ENCODE data around the gene LRFN2. TPM values are rescaled to one million over a fixed set of nuclear protein-coding genes. Genes with fewer than 3 reads are reported as not detected.

LRFN2 gene
- total RNA-seq, 2 experiments from 2014 or later = not detected

GRCh38 chr6:40550202-40551101 lies 36.7 kb downstream of the LRFN2 start:
- Mint-ChIP-seq H3K27me3 (no peaks in the 10 kb centered on the region), H3K4me1 (ENCODE audit: low read depth) (no peaks in the 10 kb centered on the region), H3K9me3 (no peaks in the 10 kb centered on the region), H3K4me3 (no peak overlapping the region), H3K36me3 (ENCODE audit: low read depth) (no peaks in the 10 kb centered on the region), H3K27ac (no peak overlapping the region)
- H3K27me3 ChIP-seq (ENCODE audit: control insufficient read depth in 1 of 2, insufficient read depth in 2 of 2, low read length in 2 of 2) = no peaks in the 10 kb centered on the region
- no peaks in the 10 kb centered on the region for H3K36me3 ChIP-seq (ENCODE audit: insufficient read depth, low read length)
- ChIA-PET POLR2A (no interaction called here), CTCF (no interaction called here)
- H3K4me3 ChIP-seq (ENCODE audit: low read length) = no peak overlapping the region
- ATAC-seq (ENCODE audit: poor library complexity) (no peak), DNase-seq (peak in 4 of 14 experiments; percentile 14 to 38 (median 34))
- no peaks in the 10 kb centered on the region for H3K4me1 ChIP-seq (ENCODE audit: insufficient read depth, low read length)
- intact Hi-C loops (cut with DNase I, micrococcal nuclease) = no loop called here
- H3K27ac ChIP-seq (ENCODE audit: low read depth in 1 of 2, low read length in 2 of 2) = no peak overlapping the region
- TF ChIP-seq CTCF (IDR thresholded peaks at IDR 0.05) = peak; percentile 45
- no peaks in the 10 kb centered on the region for H3K9me3 ChIP-seq (ENCODE audit: control insufficient read depth in 1 of 2, insufficient read depth in 1 of 2, low read length in 2 of 2)

GRCh38 chr6:40545954-40546353 lies 41.2 kb downstream of the LRFN2 start:
- Histone ChIP-seq H3K4me1 (ENCODE audit: insufficient read depth, low read length) (no peaks in the 10 kb centered on the region), H3K27ac (ENCODE audit: low read depth in 1 of 2, low read length in 2 of 2) (no peak overlapping the region), H3K36me3 (ENCODE audit: insufficient read depth, low read length) (no peaks in the 10 kb centered on the region), H3K27me3 (ENCODE audit: control insufficient read depth in 1 of 2, insufficient read depth in 2 of 2, low read length in 2 of 2) (no peaks in the 10 kb centered on the region), H3K4me3 (ENCODE audit: low read length) (no peak overlapping the region), H3K9me3 (ENCODE audit: control insufficient read depth in 1 of 2, insufficient read depth in 1 of 2, low read length in 2 of 2) (no peaks in the 10 kb centered on the region)
- H3K4me3 Mint-ChIP-seq = no peak overlapping the region
- H3K27ac Mint-ChIP-seq = no peak overlapping the region
- no peaks in the 10 kb centered on the region for H3K4me1 Mint-ChIP-seq (ENCODE audit: low read depth)
- POLR2A ChIA-PET = no interaction called here
- CTCF ChIA-PET = no interaction called here
- no peak for DNase-seq
- H3K36me3 Mint-ChIP-seq (ENCODE audit: low read depth) = no peaks in the 10 kb centered on the region
- H3K9me3 Mint-ChIP-seq = no peaks in the 10 kb centered on the region
- TF ChIP-seq CTCF (IDR thresholded peaks at IDR 0.05) = no peak
- no peaks in the 10 kb centered on the region for H3K27me3 Mint-ChIP-seq
- intact Hi-C loops (cut with DNase I, micrococcal nuclease) = no loop called here
- ATAC-seq (ENCODE audit: poor library complexity) = no peak

GRCh38 chr6:40543776-40544175 lies 43.4 kb downstream of the LRFN2 start:
- TF ChIP-seq CTCF (IDR thresholded peaks at IDR 0.05) = no peak
- H3K4me3 ChIP-seq (ENCODE audit: low read length) = no peak overlapping the region
- ATAC-seq (ENCODE audit: poor library complexity) (no peak), DNase-seq (no peak)
- Mint-ChIP-seq H3K4me1 (ENCODE audit: low read depth) (no peaks in the 10 kb centered on the region), H3K36me3 (ENCODE audit: low read depth) (no peaks in the 10 kb centered on the region), H3K27me3 (no peaks in the 10 kb centered on the region), H3K27ac (no peak overlapping the region), H3K4me3 (no peak overlapping the region), H3K9me3 (no peaks in the 10 kb centered on the region)
- ChIA-PET CTCF (no interaction called here), POLR2A (no interaction called here)
- no peaks in the 10 kb centered on the region for H3K9me3 ChIP-seq (ENCODE audit: control insufficient read depth in 1 of 2, insufficient read depth in 1 of 2, low read length in 2 of 2)
- intact Hi-C loops (cut with DNase I, micrococcal nuclease) = no loop called here
- no peak overlapping the region for H3K27ac ChIP-seq (ENCODE audit: low read depth in 1 of 2, low read length in 2 of 2)
- H3K27me3 ChIP-seq (ENCODE audit: control insufficient read depth in 1 of 2, insufficient read depth in 2 of 2, low read length in 2 of 2) = no peaks in the 10 kb centered on the region
- no peaks in the 10 kb centered on the region for H3K36me3 ChIP-seq (ENCODE audit: insufficient read depth, low read length)
- H3K4me1 ChIP-seq (ENCODE audit: insufficient read depth, low read length) = no peaks in the 10 kb centered on the region
